HG03457 (cell line): ENCODE results near the gene CASZ1.

Experiments used
- ATAC-seq: cut with Tn5 transposase; IDR thresholded peaks from one replicate; pipeline ENCODE4 v1.9.1; 2021; ENCODE audit warnings: moderate number of reproducible peaks; ENCODE audit not compliant: unreplicated experiment

Gene CASZ1

GRCh38 chr1:10712568-10713362 lies 83.7 kb downstream of the CASZ1 start:
- ATAC-seq: no peak

- ATAC-seq: no peak
Measured at GRCh38 chr1:10710489-10710888, 86.0 kb downstream of the CASZ1 start.

GRCh38 chr1:10709646-10710045 lies 86.8 kb downstream of the CASZ1 start:
- no peak for ATAC-seq

GRCh38 chr1:10709165-10709564 lies 87.3 kb downstream of the CASZ1 start:
- ATAC-seq: no peak

- no peak for ATAC-seq
Measured at GRCh38 chr1:10708757-10709156, 87.7 kb downstream of the CASZ1 start.

- no peak for ATAC-seq
Measured at GRCh38 chr1:10707208-10707607, 89.2 kb downstream of the CASZ1 start.

- no peak for ATAC-seq
Measured at GRCh38 chr1:10706376-10706913, 90.0 kb downstream of the CASZ1 start.

- ATAC-seq: no peak
Measured at GRCh38 chr1:10705953-10706352, 90.5 kb downstream of the CASZ1 start.

GRCh38 chr1:10704368-10704882 lies 92.0 kb downstream of the CASZ1 start:
- no peak for ATAC-seq

- ATAC-seq: no peak
Measured at GRCh38 chr1:10703702-10704101, 92.7 kb downstream of the CASZ1 start.

GRCh38 chr1:10701145-10701544 lies 95.3 kb downstream of the CASZ1 start:
- ATAC-seq: no peak

GRCh38 chr1:10699470-10699835 lies 97.0 kb downstream of the CASZ1 start:
- no peak for ATAC-seq

GRCh38 chr1:10698726-10699469 lies 97.5 kb downstream of the CASZ1 start:
- ATAC-seq: no peak

- ATAC-seq: no peak
Measured at GRCh38 chr1:10697621-10698160, 98.8 kb downstream of the CASZ1 start.

GRCh38 chr1:10696977-10697376 lies 99.5 kb downstream of the CASZ1 start:
- ATAC-seq: no peak

GRCh38 chr1:10694633-10695627 lies 101.5 kb downstream of the CASZ1 start:
- ATAC-seq: peak; percentile 39

- peak; percentile 26 for ATAC-seq
Measured at GRCh38 chr1:10694274-10694632, 102.2 kb downstream of the CASZ1 start.

GRCh38 chr1:10693497-10694273 lies 102.8 kb downstream of the CASZ1 start:
- ATAC-seq: no peak

GRCh38 chr1:10693152-10693496 lies 103.3 kb downstream of the CASZ1 start:
- ATAC-seq: no peak
